ENCODE measurements around the gene FAM163A.

FAM163A gene

GRCh38 chr1:179750630-179751029 is 7.5 kb downstream of the FAM163A start:
- DNase-seq (ENCODE audit: low spot score), result no peak

DNA sequence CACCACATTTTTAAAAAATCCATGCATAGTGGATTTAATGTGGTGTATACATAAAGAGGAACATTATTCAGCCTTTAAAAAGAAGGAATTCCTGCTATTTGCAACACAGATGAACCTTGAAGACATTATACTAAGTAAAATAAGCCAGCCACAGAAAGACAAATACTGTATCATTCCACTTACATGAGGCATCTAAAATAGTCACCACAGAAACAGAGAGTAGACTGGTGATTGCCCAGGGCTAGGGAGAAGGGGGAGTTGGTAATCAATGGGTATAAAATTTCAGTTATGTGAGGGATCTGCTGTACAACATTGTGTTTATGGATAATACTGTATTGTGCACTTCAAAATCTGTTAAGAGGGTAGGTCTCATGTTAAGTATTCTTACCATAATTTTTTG is 10.0 kb downstream of the FAM163A start:
- no peak for DNase-seq (ENCODE audit: low spot score)

- DNase-seq (ENCODE audit: low spot score), result peak; percentile 60
Measured at GRCh38 chr1:179754041-179754624, 11.0 kb downstream of the FAM163A start.

DNA sequence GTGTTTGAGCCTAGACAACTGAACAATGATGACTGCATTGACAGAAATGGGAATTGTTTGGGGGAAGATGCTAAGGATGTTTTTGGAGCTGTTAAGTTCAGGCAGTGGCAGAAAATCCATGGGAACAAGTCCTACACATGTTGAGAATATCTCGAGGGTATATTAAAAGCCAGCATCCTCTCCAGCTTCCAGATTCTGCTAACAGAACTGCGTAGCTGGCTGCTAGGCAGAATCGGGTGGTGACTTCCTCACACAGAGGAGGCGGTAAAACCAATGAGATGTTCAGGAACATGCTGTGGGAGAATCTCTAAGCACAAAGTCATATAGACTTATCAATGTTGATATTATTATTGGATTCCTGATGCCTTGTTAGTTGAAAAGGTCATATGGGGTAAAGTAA is 14.8 kb downstream of the FAM163A start:
- DNase-seq (ENCODE audit: low spot score), result no peak

GRCh38 chr1:179760521-179760920 is 17.4 kb downstream of the FAM163A start:
- no peak for DNase-seq (ENCODE audit: low spot score)

GRCh38 chr1:179761296-179761695 is 18.2 kb downstream of the FAM163A start:
- no peak for DNase-seq (ENCODE audit: low spot score)

DNA sequence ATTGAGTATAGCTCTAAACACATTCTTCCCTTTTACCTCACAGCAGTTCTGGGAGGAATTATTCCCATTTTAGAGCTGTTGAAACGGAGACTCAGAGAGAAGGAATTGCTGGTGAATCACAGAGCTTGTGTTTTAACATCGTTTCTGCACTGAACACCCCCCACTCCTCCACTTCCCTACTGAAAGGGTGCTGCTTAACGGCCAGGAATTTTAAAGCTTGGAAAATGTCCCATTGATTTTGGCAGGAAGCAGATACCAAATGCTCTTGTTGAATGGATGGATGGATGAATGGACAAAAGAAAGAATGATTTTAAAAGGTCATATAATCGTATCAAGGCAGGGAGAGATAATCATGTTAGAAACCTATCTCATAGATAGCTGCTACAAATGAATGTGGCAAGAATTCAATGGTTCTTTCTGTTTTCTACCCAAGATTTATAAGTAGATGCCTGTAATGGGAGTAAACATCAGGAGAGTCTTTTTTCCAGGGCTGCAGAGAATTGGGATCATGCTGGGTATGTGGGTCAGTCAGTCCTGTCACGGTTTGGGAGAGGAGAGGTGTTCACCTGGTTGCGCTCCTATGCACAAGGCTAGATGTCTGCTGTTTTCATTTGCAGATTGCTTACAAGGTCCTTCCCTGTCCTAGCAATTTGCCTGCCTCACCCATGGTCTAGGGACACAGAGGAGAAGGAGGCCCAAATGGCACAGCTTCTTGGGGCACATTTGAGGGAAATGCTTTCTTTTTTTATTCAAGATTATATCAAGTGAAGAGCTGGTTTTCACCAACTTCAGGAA is 19.0 kb downstream of the FAM163A start:
- DNase-seq (ENCODE audit: low spot score), result no peak

DNA sequence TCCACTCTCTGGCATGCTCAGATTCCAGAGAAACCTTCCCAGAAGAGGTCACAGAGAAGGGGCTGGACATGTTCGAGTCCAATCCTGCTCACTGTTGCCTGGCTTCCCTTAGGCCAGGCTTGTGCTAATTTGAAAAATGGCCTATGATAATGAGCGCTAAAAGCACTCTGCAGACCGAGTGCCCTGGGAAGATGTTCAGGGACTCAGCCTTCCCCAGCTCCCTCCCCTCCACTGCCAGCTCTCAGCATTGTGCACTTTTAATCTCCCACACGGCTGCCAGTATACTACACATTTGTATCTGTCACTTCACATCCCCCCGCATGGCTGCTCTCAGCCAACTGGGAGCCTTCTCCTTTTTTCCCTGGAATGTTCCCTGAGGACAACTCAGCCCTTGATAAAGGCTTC is 24.1 kb downstream of the FAM163A start:
- DNase-seq (ENCODE audit: low spot score), result no peak

DNA sequence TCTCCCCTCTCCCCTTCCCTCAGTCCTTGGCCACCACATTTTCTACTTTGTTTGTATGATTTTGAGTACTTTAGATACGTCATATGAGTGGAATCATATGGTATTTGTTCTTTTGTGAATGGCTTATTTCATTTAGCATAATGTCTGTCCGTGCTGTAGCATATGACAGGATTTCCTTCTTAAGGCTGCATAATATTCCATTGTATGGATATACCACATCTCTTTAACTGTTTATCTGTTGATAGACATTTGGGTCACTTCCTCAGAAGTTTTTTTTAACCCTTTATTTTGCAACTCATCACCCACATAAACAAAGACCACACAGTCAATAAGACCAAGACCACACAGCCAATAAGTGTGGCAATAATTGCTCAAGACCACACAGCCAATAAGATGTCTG is 24.9 kb downstream of the FAM163A start:
- DNase-seq (ENCODE audit: low spot score), result no peak

DNA sequence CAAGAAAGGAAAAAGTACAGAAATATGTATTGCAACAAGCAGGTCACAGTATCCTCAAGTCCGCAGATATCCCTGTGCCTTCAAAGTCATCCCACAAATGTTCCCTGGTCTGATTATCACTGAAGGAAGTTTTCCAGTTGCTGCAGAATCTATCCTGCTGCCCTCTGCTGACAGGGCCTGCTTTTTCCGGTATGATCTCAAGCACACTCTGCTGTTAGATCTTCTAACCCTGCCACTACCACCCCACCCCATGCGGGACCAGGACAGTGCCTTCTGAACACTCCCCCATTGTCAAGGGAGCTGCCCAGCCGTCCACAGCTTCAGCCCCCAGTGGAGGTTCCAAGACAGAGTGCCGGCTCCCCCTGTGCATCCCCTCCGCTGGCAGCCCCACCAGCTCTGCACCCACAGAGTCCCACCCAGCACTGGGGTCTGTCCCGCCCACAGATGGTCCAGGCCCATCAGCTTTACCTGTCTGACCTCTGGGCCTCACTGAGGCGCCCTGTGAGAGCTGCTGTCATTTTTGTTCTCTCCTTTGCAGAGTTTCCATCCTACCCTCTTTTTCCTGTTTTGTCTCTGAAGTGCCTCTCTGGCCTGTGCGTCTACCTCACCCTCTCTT is 27.9 kb downstream of the FAM163A start:
- DNase-seq (ENCODE audit: low spot score), result no peak

DNA sequence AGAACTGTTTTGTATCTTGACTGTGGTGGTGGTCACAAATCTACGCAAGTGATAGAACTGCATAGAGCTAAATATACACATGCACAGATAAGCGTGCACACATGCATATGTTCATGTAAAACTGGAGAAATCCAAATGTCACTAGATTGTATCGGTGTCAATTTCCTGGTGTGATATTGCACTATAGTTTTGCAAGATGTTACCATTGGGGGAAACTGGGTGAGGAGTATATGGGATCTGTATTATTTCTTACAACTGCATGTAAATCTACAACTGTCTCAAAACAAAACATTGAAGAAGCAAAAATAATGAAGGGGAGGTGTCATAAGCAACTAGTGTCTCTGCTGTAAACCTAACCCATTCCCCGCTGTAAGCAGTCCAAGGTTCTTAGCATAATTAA is 30.2 kb downstream of the FAM163A start:
- no peak for DNase-seq (ENCODE audit: low spot score)

DNA sequence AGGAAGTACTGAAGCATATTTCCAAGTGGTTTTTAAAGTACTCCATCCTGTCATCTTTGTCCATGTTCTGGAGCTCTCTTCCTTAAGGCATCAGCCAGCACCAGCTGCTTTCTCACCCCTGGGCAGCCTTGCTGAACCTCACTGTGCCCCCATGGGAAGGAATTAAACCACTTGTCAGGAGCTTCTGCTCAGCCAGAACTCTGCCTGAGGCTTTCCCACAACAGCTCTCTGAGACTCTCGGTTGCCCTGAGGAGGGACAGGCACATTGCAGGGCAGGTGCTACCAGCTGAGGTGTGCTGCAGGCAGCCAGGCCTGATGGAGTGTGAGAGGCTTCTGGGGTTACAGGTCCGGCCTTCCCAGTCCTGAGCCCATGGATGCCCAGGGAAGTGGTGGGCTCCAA is 30.9 kb downstream of the FAM163A start:
- DNase-seq (ENCODE audit: low spot score), result no peak

DNA sequence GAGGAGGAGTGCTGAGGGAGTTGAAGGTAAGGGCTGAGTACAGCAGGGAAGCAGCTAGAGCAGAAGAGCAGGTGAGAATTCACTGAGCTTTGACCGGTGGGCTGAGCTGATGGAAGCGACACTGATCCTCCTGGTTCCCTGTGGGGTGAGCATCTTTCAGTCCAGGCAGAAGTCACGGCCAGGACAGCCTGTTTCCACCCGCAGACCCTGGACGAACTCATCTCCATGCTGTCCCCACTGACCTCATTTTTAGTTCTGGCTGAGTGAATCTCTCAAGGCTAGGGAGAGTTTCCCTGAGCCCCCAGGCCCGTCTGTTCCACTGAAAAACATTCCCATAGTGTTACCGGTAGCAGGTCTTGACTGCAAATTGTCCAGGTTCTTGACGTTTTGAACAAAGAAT is 31.5 kb downstream of the FAM163A start:
- DNase-seq (ENCODE audit: low spot score), result no peak

DNA sequence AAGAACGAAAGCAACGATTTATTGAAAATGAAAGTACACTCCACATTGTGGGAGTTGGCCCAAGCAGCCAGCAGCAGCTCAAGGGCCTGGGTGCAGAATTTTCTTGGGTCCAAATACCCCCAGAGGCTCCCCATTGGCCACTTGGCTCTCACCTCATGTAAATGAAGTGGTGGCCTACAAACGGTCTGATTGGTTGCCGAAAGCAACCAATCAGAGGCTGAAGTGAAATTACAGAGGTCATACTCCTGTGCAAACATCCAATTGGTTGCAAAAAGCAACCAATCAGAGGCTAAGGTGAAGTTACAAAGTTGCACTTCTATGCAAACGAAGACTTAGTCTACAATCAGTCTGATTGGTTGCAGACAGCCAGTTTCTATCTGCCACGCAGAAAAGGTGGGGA is 31.9 kb downstream of the FAM163A start:
- no peak for DNase-seq (ENCODE audit: low spot score)

DNA sequence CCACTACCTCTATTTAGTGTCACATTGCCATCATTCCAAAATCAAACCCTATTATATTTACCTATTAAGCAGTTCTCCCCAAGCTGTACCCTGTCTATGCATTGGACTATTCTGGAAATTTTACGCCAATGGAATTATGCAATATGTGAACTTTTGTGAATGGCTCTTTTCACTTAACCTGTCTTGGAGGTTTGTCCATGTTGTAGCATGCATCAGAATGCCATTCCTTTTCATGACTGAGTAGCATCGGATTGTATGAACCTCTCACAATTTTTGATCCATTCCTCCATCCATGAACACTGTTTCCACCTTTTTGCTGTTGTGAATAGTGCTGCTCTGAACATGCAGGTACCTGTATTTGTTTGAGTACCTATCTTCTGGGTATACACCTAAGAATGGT is 33.7 kb downstream of the FAM163A start:
- DNase-seq (ENCODE audit: low spot score), result no peak

GRCh38 chr1:179777731-179778130 is 34.6 kb downstream of the FAM163A start:
- DNase-seq (ENCODE audit: low spot score), result no peak

- DNase-seq (ENCODE audit: low spot score), result no peak
Measured at GRCh38 chr1:179779645-179780272, 36.7 kb downstream of the FAM163A start.

GRCh38 chr1:179781962-179782361 is 38.9 kb downstream of the FAM163A start:
- peak; percentile 53 for DNase-seq (ENCODE audit: low spot score)

GRCh38 chr1:179785031-179785431 is 41.9 kb downstream of the FAM163A start:
- DNase-seq (ENCODE audit: low spot score), result no peak

GRCh38 chr1:179785728-179786127 is 42.6 kb downstream of the FAM163A start:
- DNase-seq (ENCODE audit: low spot score), result no peak

DNA sequence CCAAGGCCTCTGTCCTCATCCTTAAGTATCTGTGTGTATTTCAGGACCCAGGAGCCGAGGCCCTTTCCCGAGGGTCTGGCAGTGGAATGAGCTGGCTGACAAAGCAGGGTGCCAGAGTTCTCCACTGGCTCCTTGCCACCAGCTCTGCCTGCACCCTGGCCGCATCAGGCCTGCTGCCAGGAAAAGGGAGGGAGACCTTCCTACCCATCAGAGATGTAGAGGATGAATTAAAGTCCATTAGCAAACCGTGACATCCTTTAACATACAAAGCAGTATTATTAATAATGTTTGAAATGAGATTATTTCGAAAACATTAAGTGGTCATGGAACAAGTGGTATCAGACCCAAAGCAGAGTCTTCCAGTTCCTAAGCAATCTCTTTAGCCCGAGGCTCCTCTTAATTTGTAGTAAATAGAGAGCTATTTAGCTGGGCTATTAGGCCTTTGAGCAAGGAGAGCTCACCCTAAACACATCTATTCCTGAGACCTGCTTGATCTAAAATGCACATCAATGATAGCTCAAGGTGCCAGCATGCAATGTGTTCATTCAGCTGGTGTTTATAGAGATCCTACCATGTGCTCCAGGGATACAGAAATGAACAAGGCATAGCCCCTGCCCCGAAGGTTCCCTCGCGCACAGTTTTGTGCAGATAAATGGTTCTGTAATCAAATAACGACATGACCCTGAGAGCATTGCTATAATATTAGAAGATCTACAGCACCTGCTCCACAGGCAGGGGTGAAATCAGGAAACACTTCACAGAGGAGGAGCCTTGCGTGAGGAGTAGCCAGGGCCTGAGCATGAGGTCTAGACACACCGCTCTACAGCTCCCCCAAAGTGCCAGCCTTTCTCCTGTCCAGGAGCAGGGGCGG is 44.0 kb downstream of the FAM163A start:
- DNase-seq (ENCODE audit: low spot score), result no peak

GRCh38 chr1:179788259-179788658 is 45.2 kb downstream of the FAM163A start:
- DNase-seq (ENCODE audit: low spot score), result no peak
